DOHH2 (cell line): ENCODE data around the gene SHQ1.

Experiments used
- EZH2phosphoT487 ChIP-seq: fragments of 200-600 bp; sonication (generic); IDR thresholded peaks from 2 replicates; pipeline ENCODE4 v1.6.1; 2017; ENCODE audit warnings: borderline replicate concordance, mild to moderate bottlenecking, antibody characterized with exemption, low read length, moderate library complexity, mixed read lengths
- TF ChIP-seq, protein P1 (sequence below): fragments of 200-600 bp; sonication (generic); IDR thresholded peaks from one replicate; pipeline ENCODE4 v1.5.1; 2014; ENCODE audit warnings: antibody characterized with exemption, mild to moderate bottlenecking, low read depth, low read length; ENCODE audit not compliant: poor library complexity, severe bottlenecking

DNA sequence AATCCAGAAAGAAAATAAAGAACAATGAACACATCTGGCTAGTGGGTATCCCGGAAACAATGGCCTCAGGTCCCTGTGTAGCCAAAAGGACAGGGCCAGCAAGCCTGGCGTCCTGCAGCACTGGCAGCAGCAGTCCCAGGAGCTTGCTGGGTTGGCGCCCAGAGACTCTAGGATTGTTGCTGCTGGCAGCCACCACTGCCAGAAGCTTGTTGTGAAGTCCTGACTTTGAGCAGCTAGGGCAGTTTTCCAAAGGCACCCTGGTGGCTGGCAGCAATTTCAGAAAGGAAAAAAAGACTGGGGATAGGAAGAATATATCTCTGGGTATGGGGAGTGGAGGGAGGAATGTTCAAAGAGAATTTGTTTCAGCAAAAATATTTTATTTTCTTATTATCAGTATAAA is 11.3 kb downstream of the SHQ1 start:
- TF ChIP-seq, protein P1, sequence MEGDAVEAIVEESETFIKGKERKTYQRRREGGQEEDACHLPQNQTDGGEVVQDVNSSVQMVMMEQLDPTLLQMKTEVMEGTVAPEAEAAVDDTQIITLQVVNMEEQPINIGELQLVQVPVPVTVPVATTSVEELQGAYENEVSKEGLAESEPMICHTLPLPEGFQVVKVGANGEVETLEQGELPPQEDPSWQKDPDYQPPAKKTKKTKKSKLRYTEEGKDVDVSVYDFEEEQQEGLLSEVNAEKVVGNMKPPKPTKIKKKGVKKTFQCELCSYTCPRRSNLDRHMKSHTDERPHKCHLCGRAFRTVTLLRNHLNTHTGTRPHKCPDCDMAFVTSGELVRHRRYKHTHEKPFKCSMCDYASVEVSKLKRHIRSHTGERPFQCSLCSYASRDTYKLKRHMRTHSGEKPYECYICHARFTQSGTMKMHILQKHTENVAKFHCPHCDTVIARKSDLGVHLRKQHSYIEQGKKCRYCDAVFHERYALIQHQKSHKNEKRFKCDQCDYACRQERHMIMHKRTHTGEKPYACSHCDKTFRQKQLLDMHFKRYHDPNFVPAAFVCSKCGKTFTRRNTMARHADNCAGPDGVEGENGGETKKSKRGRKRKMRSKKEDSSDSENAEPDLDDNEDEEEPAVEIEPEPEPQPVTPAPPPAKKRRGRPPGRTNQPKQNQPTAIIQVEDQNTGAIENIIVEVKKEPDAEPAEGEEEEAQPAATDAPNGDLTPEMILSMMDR: no peak
- TF ChIP-seq EZH2phosphoT487: no peak
